IPS DF 4.7 (cell line): ENCODE measurements around the gene CCDC38.
A peak's percentile ranks its signal among the peaks of the same experiment; 100 is the strongest.
"Not testable (repeated sequence)": the region's sequence is repeated elsewhere in the genome, so short reads cannot be mapped to it uniquely, and the experiment has no call there.

Source experiments
- DNase-seq: peaks from one replicate; pipeline ENCODE4 v3.0.0-alpha.2; 2013; ENCODE audit warnings: low spot score; ENCODE audit errors: extremely low read depth

The CCDC38 gene

GRCh38 chr12:95884998-95885397 lies 57.4 kb downstream of the CCDC38 start:
- no peak for DNase-seq

- DNase-seq: no peak
These were observed 59.5 kb downstream of the CCDC38 start for GRCh38 chr12:95882873-95883272.

DNA sequence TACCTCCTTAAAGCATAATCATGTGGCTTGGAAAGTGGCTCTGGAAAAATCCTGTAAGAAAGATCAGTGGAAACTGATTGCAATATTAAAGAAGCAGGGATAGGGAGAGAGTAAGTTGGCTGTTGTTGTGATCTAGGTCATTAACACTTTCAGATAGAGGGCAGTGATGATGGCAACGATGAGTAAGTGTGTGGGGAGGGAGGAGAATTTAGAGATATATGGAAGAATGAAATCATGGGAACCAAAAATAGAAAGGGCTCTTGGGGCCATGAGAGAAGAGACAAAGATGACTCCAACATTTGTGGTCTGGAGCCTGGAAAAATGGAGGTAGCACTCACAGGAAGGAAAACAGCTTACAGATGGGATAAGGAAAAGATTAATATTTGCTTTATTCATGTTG lies 60.3 kb downstream of the CCDC38 start:
- DNase-seq: no peak

DNA sequence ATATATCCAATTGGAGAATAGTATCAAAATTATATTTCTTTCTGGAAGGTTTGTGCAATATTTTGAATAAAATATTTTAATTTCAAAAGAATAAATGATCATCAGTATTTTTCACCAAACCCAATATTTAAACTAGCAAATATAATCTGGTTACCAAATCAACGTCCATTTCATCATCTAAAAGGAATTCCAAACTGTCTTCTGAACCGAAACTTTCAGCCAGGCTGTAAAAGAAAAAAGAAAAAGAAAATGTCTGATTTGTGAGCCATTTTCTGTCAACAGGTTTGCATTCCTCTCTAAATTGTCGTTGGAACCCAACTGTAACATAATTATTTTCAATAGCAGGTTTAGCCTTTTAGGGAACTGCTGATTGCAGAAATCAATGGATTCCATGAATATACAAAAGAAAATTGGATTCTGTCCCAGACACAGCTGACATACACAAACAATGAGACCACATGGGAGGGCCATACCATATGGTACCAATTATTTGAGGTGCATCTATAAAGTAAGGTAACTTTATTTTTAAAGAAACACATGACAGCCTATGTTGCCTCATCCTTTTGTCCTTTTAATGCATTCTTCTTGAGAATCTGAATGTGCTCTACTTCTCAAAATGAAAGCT lies 61.0 kb downstream of the CCDC38 start:
- DNase-seq: no peak

DNA sequence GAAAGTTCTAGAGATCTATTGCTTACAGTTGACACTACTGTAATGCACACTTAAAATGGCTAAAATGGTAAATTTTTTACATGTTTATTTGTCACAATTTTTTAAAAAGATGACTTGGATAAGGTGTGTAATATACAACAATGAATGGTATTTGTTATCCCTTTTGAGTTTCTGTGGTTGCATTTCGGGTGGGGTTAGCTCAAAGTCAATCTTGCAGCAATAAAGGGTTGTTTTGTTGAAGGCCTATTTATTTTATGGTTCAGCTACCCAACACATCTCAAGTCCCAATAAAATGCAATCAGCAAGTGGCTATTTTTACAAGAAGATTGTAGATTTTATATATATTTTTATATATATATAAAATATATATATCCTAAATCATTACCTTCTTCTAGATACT lies 61.5 kb downstream of the CCDC38 start:
- DNase-seq: no peak

DNA sequence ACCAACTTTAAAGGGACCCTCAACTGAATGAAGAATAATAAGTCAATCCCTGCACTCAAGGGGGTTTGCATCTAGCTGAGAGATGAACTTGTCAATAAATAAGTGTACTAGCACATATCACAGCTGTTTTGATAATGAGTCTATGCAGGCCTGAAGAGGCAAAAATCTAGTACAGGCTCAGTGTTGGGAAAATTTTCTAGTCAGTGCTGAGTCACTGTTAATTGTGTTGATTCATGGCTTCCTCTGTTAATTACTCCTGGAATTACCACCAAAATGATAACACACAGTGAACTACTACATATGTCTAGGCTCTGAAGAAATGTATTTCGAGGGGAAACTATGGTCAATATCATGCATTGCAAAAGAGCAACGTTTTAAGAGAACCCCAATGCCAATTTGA lies 64.8 kb downstream of the CCDC38 start:
- no peak for DNase-seq

DNA sequence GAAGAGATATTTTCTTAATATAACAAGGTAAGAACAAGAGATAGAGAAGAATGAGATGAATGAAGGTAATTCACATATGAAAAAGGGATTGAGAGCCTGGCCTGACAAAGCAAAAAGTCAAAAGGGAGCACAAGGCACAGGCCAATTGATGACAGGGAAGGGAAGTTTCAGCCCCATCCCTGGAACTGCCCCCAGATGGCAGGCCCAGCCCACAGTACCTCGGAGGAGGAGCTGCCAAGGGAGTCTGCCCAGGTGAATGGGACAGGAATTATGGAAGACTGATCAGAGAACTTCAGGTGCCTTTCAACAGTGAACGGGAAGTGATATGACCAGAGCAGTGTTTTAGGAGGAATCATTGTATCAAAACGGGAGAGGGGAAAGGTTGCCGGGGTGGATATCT lies 68.0 kb downstream of the CCDC38 start:
- DNase-seq: no peak

- DNase-seq: no peak
These were observed 71.5 kb downstream of the CCDC38 start for GRCh38 chr12:95870897-95871296.

GRCh38 chr12:95863337-95863736 lies 79.1 kb downstream of the CCDC38 start:
- DNase-seq: no peak

- no peak for DNase-seq
These were observed 80.4 kb downstream of the CCDC38 start for GRCh38 chr12:95862038-95862437.

- DNase-seq: no peak
These were observed 82.2 kb downstream of the CCDC38 start for GRCh38 chr12:95859947-95860850.

DNA sequence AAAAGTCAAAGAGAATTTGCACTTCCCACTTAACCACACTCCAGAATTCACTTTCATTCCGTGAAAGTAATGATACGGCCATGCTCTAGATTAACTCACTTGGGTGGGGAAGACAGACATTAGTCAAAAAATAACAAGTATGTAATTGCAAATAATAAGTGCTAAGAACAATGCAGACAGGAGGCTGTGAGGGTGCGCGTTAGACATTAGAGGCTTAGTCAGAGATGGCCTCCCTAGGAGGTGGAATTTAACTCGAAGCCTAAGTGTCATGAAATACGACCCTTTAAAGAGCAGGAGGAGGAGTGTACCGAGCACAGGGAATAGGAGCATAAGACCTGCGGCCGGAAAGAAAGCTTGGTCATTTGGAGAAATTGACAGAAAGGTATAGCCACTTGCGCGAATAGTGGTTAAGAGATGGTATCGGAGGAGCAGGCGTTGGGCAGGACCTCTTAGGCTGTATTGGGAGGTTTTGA lies 83.0 kb downstream of the CCDC38 start:
- no peak for DNase-seq

DNA sequence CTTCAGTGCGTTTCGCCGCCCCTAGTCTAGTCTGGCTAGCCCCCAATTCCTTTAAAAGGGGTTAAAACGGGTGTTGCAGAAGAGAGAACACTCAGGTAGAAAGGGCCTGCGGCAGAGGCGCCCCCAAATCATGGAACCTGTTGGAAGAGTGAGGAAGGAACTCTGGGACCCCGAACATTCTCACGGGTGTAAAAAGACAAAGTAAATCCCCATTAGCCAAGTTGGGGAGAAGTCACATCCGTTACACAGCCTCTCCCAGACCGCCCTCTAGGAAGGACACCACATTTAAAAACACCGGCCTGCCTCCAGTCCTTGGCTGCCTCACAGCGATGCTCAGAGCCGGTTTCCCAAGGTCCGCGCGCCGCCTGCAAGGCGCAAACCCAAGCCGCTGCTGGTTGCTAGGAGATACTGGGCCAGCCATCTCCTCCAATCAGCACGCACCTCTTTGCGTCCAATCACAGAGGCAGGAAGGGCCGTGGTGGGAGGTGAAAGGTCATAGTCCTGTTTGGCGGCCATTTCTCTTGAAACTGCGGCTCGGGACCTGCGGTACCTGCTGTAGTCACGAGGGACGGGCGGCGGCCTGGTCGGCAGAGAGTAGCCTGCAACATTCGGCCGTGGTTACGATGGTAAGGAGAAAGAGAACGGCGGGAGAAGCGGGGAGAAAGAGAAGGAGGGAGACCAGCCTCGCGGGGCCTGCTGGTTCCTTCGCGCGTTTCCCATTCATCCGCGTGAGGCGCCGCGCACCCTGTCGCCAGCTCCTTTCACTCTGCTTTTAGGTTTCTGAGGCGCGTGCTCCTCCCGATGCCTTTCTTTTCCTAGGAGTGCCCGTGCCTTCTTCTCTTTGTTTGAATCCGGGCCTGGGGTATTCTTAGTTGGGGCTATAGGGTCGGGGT lies 83.7 kb downstream of the CCDC38 start, which contains the start of gene SNRPF:
Gene SNRPF (plus strand): TSS at position 502 of the 893 bp plus-strand sequence. CDS start 122 bp downstream, at position 624.
- peak; percentile 98 for DNase-seq

DNA sequence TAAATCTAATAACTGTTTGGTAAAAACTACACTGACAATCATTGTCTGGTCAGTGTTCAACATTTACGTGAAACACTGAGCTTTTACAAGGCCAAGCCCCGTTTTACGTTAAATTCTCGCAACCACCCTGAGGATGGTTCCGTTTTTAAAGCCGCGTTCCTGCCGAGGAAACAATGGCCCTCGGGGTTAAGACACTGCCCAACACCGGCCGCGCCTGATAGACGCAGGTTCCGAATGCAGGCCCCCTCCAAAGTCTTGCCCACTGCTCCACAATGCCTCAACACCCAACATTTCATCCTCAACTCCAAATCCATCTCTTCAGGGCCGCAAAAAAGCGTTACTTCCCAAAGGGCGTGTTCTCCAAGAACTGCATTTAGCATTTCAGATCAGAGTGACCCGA lies 84.6 kb downstream of the CCDC38 start:
- DNase-seq: no peak

- no peak for DNase-seq
These were observed 85.3 kb downstream of the CCDC38 start for GRCh38 chr12:95857156-95857555.

GRCh38 chr12:95852133-95852532 lies 90.3 kb downstream of the CCDC38 start:
- no peak for DNase-seq

DNA sequence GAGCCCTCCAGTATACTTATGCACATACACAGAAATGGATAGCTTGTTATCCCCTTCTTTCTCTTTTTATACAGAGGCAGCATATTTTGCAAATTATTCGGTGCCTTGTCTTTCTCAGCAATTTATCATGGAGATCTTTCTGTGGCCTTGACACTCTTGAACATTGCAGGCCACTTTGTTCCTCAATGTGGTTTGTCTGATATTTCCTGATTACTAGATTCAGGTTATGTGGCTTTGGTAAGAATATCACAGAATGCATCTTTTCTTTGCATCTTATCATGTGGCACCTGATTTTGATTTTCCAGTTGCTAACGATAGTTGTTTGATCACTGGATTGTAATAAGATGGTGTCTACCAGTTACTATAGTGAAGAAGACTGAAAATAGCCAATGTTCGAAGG lies 90.8 kb downstream of the CCDC38 start:
- no peak for DNase-seq

DNA sequence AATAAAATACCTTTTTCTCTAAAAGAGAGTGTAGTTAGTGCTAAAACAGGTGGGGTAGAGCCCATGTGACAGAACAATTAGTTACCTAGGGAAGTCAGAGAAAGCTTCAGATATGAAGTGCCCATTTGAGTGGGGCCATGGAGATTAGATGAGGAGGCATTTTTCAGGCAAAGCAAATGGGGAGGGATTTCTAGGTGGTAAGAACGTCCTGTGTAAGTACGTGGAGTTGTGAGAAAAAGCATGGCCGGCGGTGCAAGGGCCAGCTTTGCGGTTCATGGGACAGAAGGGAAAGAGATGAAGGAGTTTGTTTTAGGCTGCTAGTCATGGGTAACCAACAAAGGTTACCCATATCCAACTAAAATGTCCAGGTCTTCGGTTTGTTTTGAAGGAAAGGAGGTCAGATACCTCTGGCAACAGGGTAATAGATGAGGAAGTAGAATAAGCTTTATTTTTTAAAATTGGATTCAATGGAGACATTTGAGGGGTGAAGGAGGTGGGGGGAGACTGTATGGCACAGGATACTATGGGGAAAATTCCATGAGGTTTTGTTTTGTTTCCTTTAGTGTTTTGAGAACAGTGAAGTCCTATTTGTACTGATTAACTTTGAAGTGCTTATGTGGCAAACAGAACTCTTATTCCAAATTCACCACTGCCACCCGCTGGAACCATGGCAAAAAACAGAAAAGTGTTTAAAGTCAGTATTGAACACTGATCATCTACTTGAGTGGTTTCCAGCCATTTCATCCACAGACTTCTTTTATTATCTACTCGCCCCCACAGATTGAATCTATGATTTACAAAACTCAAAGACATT lies 93.6 kb downstream of the CCDC38 start:
- DNase-seq: no peak

GRCh38 chr12:95842426-95842825 lies 100.0 kb downstream of the CCDC38 start:
- not testable (repeated sequence) for DNase-seq

DNA sequence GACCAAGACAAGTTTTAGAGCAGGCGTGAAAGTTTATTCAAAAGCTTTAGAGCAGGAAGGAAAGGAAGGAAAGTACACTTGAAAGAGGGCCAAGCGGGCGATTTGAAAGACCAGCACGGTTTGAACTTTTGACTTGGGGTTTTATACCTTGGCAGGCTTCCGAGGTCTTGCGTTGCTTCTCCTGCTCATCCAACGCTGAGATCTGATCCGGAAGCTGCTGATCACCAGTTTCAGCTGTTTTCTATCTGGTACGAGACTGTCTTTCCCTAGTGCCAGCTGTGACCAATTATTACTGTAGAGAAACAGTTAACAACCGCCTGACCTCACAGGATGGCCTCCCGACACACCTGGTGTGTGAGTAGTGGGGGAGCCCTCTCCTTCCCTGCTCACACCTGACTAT lies 104.3 kb downstream of the CCDC38 start:
- DNase-seq: no peak
